Measurements from ENCODE around the gene TBC1D2. TPM values are rescaled to one million over a fixed set of nuclear protein-coding genes. Genes with fewer than 3 reads are reported as not detected.

TBC1D2 gene
- total and polyA plus RNA-seq, 10 of the 15 experiments (the other 5 are each of a cell fraction or from before 2014, with no cell fraction given): 0.04 to 1.6 (median 1.1) TPM

- ChIA-PET CTCF (interaction anchor here (0.5 to 1.7 kb wide), 3 partner anchors 24 to 523 kb away, joined by 3 read pairs; no protein-coding TSS in a partner anchor), SMC1A (ENCODE audit: uncharacterized antibody, unreplicated experiment) (interaction anchor here (1.1 to 1.6 kb wide), 4 partner anchors 11 to 56 kb away, joined by 3 to 4 read pairs (median 4); no protein-coding TSS in a partner anchor), POLR2A (interaction anchor here (0.7 kb wide), 1 partner anchor 14 kb away, joined by 3 read pairs; no protein-coding TSS in a partner anchor), RAD21 (ENCODE audit: unreplicated experiment) (no interaction called here)
- TF ChIP-seq HDGF (IDR thresholded peaks at IDR 0.05) (no peak), ATF7 (IDR thresholded peaks at IDR 0.05; ENCODE audit: low read depth) (no peak), BRCA1 (IDR thresholded peaks at IDR 0.05; ENCODE audit: low read depth, low read length) (no peak), CBX5 (IDR thresholded peaks at IDR 0.05; ENCODE audit: low read depth) (no peak), MTA3 (IDR thresholded peaks at IDR 0.05; ENCODE audit: borderline replicate concordance, low read length) (no peak), HDAC6 (IDR thresholded peaks at IDR 0.05; ENCODE audit: unreplicated experiment) (no peak), RELA (IDR thresholded peaks at IDR 0.05; ENCODE audit: borderline replicate concordance, partially characterized antibody) (no peak), BCLAF1 (IDR thresholded peaks at IDR 0.05) (no peak)
- FAIRE-seq (no peak), ATAC-seq (no peak), DNase-seq (ENCODE audit: low read depth, low spot score) (no peak)
- in situ Hi-C loops (cut with MboI): no loop called here
- H3K9me3 ChIP-seq (replicated peaks; ENCODE audit: control insufficient read depth, insufficient read depth, low read length): no peaks in the 10 kb centered on the region
- H2AFZ ChIP-seq (ENCODE audit: control insufficient read depth, low read depth, low read length): no peak overlapping the region
- intact Hi-C loops (cut with micrococcal nuclease; ENCODE audit: unreplicated experiment): no loop called here
- H3K36me3 ChIP-seq (ENCODE audit: control insufficient read depth in 2 of 2, insufficient read depth in 2 of 2, low read length in 1 of 2): no peaks in the 10 kb centered on the region
- H3K4me3 ChIP-seq: no peak overlapping the region
- no peaks in the 10 kb centered on the region; the same call in 1 of the 2 replicates for H3K4me1 ChIP-seq (ENCODE audit: control insufficient read depth, insufficient read depth, low read length)
- no peak overlapping the region for H3K4me2 ChIP-seq (ENCODE audit: control insufficient read depth, insufficient read depth)
- 56% methylated on average over 4 of the region's 4 CpGs for WGBS (ENCODE audit: insufficient coverage, insufficient replicate concordance, low lambda C conversion rate, missing lambda C conversion rate)
- H3K9ac ChIP-seq (ENCODE audit: control insufficient read depth, insufficient read depth, low read length): no peak overlapping the region
- H3K79me2 ChIP-seq (ENCODE audit: control insufficient read depth, insufficient read depth, low read length): no peaks in the 10 kb centered on the region
- H4K20me1 ChIP-seq (ENCODE audit: control insufficient read depth, insufficient read depth): no peaks in the 10 kb centered on the region
- H3K27ac ChIP-seq (ENCODE audit: control insufficient read depth, insufficient read depth): no peak overlapping the region
- no TSS peak for BruUV-seq (replicated peaks)
- no peaks in the 10 kb centered on the region for H3K27me3 ChIP-seq (replicated peaks in 1 of 2; ENCODE audit: control insufficient read depth in 2 of 2, insufficient read depth in 2 of 2, low read length in 1 of 2)
Measured at GRCh38 chr9:98158071-98158831, 97.2 kb downstream of the TBC1D2 start.
